DMS153 treated with DMSO at 0.1 percent for 48 hours (cell line): ENCODE data around the gene CEP97.
A peak's percentile ranks its signal among the peaks of the same experiment; 100 is the strongest.
"Not testable (repeated sequence)": the region's sequence is repeated elsewhere in the genome, so short reads cannot be mapped to it uniquely, and the experiment has no call there.

Source experiments
- DNase-seq: peaks from one replicate; lab custom pipeline; 2025; ENCODE audit not compliant: unreplicated experiment; lab: John Stamatoyannopoulos, UW

Gene CEP97

DNA sequence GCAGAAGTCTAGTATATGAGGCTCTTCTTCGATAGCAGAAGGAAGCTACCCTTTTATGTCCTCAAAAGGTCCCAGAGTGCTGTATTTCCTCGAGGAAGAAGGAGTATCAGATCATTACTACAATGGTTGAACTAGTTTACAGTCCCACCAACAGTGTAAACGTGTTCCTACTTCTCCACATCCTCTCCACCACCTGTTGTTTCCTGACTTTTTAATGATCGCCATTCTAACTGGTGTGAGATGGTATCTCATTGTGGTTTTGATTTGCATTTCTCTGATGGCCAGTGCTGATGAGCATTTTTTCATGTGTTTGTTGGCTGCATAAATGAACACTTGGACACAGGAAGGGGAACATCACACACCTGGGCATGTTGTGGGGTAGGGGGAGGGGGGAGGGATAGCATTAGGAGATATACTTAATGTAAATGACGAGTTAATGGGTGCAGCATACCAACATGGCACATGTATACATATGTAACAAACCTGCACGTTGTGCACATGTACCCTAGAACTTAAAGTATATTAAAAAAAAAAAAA lies 53.4 kb downstream of the CEP97 start:
- DNase-seq, result not testable (repeated sequence)

DNA sequence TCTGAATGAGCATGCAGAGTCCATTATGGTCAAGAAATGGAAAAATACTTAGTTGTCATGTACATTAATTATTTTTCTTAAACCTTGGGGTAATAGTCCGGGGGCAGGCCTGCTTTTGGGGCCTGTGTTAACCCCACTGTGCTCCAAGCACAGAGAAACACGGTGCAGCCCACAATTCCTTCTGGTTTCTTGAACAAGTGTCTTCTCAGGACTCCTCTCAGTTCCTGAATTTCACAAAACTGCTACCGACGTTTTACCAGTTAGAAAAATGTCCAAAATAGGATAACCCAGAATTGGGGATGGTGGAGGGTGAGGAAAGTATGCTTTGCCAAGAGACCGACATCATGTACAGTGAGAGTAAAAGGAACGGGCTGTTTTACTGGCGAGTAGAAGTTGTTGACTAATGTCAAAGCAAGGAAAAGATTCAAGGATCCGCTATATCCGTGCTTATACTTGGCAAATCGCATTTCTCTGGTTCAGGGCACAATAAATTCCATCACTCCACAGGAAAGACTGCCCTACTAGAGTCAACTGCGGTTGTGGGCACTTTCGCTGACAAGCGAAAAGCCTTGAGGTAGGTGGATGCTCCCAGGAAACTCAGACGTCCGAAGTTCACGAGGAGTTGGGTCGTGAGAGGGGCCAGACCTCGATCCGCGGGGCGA lies 54.1 kb downstream of the CEP97 start:
- DNase-seq, result no peak

DNA sequence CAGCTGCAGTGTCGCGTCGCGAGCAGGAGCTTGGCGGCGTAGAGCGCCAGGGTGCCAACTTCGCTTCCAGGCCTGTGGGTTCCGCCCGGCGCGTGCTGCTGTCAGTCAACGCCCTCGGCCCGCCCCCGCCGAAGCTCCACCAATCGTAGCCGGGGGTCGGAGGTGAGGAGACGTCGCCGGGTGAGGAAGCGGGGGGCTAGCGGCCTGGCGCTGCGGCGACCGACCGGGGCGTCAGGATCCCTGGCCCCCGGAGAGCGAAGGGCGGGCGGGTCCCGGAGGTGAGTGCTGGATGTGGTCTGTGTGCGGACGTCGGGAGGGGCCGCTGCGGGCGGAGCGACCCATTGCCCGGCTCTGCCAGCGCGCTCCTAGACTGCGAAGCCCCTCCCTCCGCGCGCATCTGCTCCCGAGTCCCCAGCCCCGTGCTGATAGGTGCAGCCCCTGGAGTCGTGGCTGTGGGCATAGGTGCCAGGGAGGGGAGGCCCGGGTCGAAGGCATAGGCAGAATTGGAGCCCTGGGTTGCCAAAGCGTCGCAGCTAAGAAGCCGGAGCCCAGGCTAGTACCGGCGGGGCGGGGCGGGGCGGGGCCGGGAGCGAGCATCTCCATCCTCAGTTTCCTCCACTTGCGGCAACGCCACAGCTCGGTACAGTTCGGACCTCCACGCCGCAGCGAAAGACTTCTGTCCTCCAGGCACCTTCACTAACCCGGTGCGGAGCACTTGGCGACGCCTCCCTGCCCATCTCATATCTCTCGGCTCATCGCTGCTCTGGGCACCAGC lies 54.8 kb downstream of the CEP97 start, which contains the start of gene NXPE3:
TSS of gene NXPE3 (plus strand) at position 165 of the 775 bp plus-strand sequence. CDS start 6,386 bp downstream, outside the sequence.
- peak; percentile 63 for DNase-seq

DNA sequence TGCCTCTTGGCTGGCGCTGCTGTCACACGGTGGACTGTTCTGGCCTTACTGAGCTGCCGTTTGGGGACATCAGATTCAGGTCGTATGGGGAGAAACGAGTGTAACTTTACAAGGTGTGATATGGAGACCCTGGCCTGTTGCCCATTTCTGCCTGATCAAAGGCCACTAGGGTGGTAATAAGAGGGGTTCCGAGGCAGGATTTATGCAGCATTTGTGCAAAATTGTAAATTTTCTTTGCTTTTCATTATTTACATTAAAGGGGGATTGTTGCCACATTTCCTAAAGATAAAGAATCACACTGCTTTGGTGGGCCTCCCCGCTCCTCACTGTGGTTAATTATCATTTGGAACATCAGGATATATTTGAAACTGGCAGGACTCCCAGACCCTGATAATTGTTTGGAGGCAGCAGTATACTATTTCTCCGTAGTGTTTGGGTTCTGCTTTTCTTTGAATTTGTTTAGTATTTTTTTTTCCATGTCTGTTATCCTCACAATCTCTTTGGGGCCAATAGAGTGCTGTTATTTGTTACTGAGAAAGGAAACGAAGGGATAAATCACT lies 55.5 kb downstream of the CEP97 start:
- no peak for DNase-seq

DNA sequence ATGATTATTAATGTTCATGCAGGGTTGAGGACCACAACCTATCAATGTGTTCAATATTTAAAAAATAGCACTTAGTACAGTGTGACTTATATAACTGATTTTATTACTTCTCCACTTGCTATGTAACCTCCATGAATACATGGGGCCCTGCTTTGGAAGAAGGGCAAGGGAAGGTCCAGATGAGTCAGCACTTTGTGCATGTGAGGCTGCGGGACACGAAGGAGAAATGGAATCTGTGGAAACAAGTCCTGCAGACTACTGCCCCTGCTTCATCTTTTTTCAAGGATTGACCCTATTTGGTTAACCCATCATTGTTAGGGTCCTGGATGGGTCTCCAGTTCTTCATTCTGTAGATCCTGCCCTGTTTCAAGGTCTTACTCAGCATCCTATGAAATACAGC lies 56.2 kb downstream of the CEP97 start:
- DNase-seq, result no peak

DNA sequence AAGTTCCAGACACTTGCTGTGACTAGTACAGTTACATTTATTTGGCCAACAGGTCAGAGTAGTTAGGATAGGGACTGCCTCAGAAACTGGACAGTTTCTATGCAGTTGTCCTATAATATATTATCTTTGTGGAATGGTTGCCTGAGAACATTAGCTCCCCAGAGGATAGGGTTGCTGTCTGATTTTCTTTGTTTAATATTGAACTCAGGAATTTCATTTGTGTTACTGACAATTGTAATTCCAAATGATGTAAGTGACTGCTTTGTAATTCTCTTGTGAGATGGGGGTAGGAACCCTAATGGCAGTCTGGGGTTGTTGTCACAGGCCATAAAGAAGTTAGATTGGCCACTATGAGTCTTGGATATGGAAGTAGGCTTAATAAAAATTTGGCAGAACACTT lies 56.8 kb downstream of the CEP97 start:
- no peak for DNase-seq

DNA sequence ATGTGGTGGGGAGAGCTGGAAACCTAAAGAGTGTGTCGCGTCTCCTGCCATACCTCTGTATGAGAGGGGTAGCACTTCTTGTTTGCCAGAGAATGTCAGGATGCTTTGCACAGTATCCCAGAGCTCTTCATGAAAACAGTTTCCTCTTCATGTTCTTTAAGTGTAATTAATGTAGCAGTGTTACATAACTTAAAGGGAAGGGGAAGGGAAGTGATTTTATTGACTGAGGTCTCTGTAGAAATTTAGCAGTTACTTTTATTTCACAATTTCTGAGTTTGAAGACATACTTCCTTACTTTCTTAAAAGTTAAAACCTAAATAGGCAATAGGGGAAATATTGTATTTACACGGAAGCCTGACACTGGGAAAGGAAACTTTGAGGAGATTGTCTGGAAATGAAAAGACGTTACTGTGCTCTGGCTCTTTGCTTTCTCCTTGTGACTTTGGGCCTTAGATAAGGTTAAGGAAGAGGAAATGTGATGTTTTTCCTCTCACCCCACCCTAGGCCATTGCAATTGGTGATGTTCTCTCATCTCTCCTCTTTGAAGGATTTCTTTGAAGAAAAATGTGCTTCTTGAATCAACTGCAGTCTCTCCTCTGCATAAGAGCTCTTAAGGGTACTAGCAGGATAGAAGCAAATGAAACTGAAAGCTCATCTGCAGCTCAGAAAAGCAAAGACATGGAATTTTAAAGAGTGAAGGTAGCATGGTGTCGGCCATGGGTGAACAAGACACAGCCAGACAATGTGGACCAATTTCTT lies 60.6 kb downstream of the CEP97 start:
- no peak for DNase-seq

DNA sequence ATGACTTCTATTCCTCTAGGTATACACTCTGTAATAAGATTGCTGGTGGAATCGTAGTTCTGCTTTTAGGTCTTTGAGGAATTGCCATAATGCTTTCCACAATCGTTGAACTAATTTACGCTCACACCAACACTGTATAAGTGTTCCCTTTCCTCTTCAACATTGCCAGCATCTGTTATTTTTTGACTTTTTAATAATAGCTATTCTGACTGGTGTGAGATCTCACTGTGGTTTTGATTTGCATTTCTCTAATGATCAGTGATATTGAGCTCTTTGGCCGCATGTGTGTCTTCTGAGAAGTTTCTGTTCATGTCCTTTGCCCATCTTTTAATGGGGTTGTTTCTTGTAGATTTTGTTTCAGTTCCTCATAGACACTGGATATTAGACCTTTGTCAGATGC lies 67.4 kb downstream of the CEP97 start:
- DNase-seq, result no peak

DNA sequence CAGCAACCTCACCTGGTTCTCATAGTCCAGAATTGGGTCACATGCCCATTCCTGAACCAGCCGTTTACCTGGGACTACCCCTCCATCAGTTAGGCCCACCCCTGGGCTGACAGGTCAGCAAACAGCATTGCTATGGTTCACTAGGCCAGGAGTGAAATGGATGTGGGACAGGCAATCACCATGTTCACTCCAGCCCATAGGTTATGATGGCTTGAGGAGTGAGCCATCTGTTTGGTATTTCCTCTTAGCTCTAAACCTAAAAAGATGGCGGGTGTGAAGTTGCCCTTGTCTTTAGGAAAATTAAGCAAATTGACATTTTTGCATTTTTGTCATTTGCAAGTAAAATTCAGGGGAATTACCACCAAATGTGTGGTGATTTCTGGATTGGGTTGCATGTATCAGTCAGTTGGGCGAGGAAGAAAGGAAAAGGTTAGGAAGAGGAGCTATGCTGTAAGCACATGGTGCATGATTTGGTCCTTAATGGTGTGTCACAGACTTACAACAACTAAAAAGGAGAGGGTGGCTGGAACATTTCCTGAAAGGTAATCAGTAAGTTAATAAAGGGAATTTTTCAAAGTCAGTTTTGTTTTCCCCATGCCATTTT lies 71.8 kb downstream of the CEP97 start:
- no peak for DNase-seq

DNA sequence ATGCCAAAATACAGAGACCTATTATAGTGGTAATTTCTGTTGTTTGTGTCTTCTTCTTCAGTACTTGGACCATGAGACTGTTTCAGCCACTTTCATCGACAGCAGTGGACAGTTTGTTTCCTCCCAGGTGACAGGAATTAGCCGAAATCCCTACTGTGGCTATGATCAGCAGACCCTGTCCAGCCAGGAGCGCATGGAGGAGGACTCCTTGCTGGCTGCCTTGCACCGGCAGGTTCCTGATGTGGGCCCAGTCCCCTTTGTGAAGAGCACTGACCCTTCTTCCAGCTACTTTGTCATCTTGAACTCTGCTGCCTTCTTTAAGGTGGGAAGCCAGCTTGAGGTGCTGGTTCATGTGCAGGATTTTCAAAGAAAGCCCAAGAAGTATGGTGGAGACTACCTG lies 76.8 kb downstream of the CEP97 start:
- no peak for DNase-seq

DNA sequence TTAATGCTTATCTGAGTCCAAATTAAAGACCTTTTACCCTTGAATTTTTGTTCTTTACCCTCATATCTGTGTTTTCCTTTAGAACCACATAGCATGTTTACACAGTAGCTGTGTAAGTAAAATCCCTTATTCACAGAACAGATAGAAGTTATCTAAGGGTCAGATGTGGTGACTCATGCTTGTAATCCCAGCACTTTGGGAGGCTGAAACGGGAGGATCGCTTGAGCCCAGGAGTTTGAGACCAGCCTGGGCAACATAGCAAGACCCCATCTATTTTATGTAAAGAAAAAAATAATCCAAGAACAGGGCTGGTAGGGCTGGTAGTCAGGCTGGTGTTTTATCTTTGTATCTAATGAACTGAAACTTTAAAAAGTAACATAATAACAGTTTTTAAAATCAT lies 77.8 kb downstream of the CEP97 start:
- DNase-seq, result no peak

DNA sequence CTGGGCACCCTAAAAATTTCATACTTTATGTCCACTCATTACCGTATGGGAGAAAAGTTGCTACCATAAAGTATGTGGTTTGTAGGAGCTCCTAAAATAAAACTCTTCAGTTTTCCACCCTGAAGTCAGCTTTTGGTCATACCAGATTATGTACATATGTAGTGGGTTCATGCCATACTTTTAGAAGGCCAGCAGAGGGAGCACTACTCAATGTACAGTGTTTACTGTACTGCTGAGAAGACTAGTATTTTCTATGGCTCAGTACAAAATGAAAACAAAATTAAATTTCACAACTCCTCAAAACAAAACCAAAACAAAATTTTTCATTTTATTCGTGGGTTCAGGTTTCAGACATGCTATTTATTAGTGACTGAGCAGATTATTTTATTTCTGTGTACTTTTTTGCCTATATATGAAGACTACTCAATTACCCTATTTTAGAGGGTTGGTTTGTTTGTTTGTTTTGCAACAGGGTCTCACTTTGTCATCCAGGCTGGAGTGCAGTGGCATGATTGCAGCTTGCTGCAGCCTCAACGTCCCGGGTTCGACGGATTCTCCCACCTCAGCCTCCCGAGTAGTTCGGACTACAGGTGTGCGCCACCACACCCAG lies 78.9 kb downstream of the CEP97 start:
- DNase-seq, result peak; percentile 71

DNA sequence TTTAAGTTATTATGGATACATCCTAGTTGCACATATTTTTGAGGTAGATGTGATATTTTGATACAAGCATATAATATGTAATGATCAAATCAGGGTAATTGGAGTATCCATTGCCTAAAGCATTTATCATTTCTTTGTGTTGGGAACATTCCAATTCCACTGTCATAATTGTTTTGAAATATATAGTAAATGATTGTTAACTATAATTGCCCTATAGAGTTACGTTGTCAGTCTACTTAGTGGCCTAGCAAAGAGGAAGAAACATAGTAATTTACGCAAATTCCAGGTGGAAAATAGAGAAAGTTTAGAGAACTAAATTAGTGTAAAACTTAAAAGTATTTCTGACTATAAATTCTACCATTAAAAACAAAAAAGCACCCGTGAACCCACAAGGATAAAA lies 79.5 kb downstream of the CEP97 start:
- DNase-seq, result no peak

DNA sequence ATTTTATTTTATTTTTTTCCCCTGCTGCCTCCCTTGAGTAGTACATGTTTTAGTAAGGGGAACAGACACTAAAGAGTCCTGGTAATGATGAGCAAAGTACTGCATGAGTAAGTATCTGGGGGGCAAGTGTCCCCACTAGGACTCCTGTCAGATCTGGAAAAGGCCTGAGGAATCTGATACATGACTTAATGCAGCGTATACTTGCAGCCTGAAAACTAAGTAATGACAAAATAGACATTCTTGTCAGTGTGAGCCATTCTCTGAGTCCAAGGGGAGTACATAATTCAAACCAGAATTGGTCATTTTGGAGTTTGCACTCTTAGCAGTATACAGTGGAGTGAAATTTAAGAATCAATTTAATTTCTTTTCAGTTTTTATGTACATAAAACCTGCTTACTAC lies 82.1 kb downstream of the CEP97 start:
- no peak for DNase-seq

DNA sequence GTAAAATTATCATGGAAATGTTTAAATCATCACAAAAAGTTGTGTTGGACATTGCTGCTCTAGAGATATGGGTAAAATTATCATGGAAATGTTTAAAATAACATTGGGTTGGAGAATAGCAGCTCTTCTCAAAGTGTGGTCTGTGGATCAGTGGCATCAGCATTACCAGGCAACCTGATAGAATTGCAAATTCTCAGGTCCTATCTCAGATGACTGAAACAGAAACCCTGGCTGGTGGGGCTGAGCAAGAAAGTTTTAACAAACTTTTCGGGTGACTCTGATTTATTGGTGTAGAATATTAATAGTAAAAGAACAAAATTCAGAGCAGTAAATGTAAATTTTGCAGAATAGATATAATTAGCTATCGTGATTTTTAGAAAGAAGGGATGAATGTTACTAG lies 83.5 kb downstream of the CEP97 start:
- DNase-seq, result no peak

DNA sequence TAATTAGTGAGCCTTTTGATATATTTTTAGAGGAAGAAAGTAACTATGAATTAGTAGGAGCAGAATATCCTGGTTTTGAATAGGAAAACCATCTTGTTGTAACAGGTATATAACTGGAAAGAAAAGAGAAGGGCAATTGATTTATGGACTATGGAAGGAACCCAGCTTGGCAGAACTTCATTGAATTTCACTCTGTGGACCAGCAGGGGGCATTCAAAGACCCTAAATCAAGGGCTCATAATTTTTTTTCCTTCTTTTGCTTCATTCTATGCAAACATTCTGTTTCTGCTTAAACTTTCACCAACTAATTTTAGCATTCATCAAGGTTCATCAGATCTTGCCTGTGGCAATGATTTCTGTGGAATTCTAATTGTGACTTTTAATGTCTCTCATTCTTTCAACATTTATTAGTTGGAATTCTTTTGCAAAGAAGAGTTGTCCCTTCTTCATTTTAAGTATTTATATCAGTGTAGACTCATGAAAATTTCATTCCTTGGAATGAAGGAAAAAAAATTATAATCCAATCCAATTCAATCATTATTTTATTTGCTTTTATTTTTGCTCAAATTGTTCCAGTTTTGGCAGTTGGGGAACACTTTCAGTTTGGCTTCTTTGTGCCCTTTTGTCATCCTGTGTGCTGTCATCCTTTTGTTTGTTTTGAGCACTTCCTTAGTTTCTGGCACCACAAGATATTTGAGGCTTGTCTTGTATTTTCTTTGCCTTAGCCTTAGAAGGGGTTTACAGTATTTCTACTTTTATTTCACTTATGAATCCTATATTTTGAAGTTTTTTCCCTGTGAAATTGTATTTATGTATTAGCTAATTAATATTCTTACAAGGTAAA lies 85.0 kb downstream of the CEP97 start:
- no peak for DNase-seq

DNA sequence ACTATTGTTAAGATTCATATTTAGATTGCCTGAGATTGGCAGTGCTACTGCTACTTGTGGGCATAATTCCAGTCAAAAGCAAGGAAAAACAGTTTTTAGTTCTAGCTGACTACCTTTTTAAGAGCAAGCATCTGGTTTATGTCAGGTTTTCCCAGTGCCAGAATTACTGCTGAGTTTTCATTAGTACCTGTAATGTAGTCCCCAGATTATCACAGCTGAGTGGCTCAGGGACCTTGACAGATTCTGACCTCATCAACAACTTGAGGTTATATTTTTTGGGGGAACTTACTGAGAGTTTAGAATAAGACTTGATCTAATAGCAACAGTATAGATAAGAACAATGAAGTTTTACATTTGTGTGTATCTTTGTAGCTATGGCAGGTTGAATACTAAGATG lies 85.6 kb downstream of the CEP97 start:
- no peak for DNase-seq

DNA sequence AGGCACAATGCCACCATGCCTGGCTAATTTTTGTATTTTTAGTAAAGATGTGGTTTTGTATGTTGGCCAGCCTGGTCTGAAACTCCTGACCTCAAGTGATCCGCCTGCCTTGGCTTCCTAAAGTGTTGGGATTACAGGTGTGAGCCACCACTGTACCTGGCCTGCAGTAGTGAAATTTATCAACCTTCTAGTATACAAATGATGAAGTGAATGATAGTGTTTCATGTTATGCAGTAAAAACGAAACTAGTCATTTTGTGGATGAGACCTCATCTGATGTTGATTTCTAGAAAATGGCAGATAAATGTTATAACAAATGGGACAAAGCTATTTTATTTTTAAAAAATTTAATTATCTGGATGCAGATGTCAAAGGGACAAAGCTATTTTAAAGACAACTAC lies 87.5 kb downstream of the CEP97 start:
- DNase-seq, result no peak

DNA sequence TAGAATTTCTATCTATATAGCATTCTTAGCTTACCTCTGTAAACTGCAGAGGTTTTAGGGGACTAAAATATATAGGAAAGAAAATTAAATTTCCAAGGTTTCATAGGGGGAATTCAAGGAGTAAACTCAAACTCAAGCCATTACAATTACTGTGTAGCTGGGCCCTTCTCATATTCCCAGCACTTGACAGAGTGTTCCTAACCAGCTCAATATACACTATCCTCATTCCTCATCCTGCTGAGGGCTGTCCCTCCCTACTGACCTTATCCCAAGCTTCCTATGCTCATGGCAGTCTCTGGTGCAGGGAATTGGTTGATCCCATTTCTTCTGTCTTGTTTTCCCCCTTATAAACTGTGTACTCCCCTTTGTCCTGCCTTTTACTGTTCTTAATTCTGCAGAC lies 88.5 kb downstream of the CEP97 start:
- no peak for DNase-seq
